ENCODE results near the gene BTG4. TPM values are rescaled to one million over a fixed set of nuclear protein-coding genes. Genes with fewer than 3 reads are reported as not detected.

BTG4 gene
- total RNA-seq, 1 donor from 2014 or later: not detected

Small RNA genes lying within 50 kb of the gene (microRNA-seq; reads per million reads assigned to microRNA genes)
- 5.9 reads per million, percentile 51 among the genes with 10 or more reads in this experiment for gene MIR34B (ENCODE audit: unreplicated experiment)
- gene MIR34C (ENCODE audit: unreplicated experiment): 92.5 reads per million, percentile 82 among the genes with 10 or more reads in this experiment

Other genes starting within 250 kb of the BTG4 start
- gene POU2AF3, start 213.8 kb downstream of the BTG4 start, total RNA-seq (ENCODE audit: unreplicated experiment): 0.28 TPM
- not detected for gene POU2AF1, start 133.1 kb downstream of the BTG4 start, total RNA-seq (ENCODE audit: unreplicated experiment)
- not detected for gene HOATZ, start 2.4 kb upstream of the BTG4 start, total RNA-seq (ENCODE audit: unreplicated experiment)
- gene LAYN, start 28.3 kb upstream of the BTG4 start, total RNA-seq (ENCODE audit: unreplicated experiment): 26.2 TPM
- 16.3 TPM for gene SIK2, start 90.1 kb upstream of the BTG4 start, total RNA-seq (ENCODE audit: unreplicated experiment)